Chondrocyte (in vitro differentiated cells): Measurements from ENCODE around the gene TRIM56. TPM values are rescaled to one million over a fixed set of nuclear protein-coding genes. Genes with fewer than 3 reads are reported as not detected.
"Not testable (repeated sequence)": the region's sequence is repeated elsewhere in the genome, so short reads cannot be mapped to it uniquely, and the experiment has no call there.

Experiments
- DNase-seq: peaks from one replicate; pipeline ENCODE4 v3.0.0; 2021; ENCODE audit warnings: mixed read lengths, low spot score
- H3K27ac Mint-ChIP-seq: one replicate; pipeline ENCODE4 v1.8.0; 2021; ENCODE audit warnings: mild to moderate bottlenecking, moderate library complexity, mixed read lengths; ENCODE audit not compliant: unreplicated experiment
- H3K27me3 Mint-ChIP-seq: 2 replicates; pipeline ENCODE4 v1.8.0; 2021; ENCODE audit warnings: low read depth, mixed read lengths
- H3K36me3 Mint-ChIP-seq: 2 replicates; pipeline ENCODE4 v1.8.0; 2021; ENCODE audit warnings: low read depth, mixed read lengths
- H3K4me1 Mint-ChIP-seq: 2 replicates; pipeline ENCODE4 v1.8.0; 2021; ENCODE audit warnings: low read depth, mild to moderate bottlenecking, mixed read lengths
- H3K4me3 Mint-ChIP-seq: one replicate; pipeline ENCODE4 v1.8.0; 2021; ENCODE audit warnings: mild to moderate bottlenecking, moderate library complexity, mixed read lengths; ENCODE audit not compliant: unreplicated experiment
- H3K9me3 Mint-ChIP-seq: 2 replicates; pipeline ENCODE4 v1.8.0; 2021; ENCODE audit warnings: low read depth, mixed read lengths
- CTCF ChIP-seq: fragments of 200-600 bp; sonication (generic); IDR thresholded peaks from 2 replicates; pipeline ENCODE4 v1.5.0; 2021; ENCODE audit warnings: antibody characterized with exemption, mild to moderate bottlenecking, moderate library complexity
- long read RNA-seq: library from polyadenylated mRNA; stranded (forward); transcript quantifications from one replicate; pipeline ENCODE4 v2.0.0, GENCODE V29; 2021
- total RNA-seq: library from RNA; stranded (reverse); gene quantifications from 3 replicates; pipeline ENCODE4 v1.2.1, GENCODE V29; 2021

The TRIM56 gene
- 26.1 to 35.7 TPM (median 30.4 TPM) in 3 replicates for total RNA-seq
- long read RNA-seq, full-length matches to known transcripts, result 15 of 29 reads
- long read RNA-seq, partial matches to known transcripts, result 0 of 29 reads
- long read RNA-seq, other reads (novel, unspliced or antisense), result 14 of 29 reads

GRCh38 chr7:101085162-101085964 lies at the start of gene TRIM56:
TSS of gene TRIM56 (plus strand) at chr7:101085481. CDS start at chr7:101087313, 1,832 bp downstream.
- Mint-ChIP-seq H3K4me3 (peak within 1 kb of the TSS; percentile 91), H3K4me1 (peaks cover 37% of the 10 kb centered on the region), H3K36me3 (peaks cover 3% of the 10 kb centered on the region), H3K27me3 (no peaks in the 10 kb centered on the region), H3K27ac (peak within 1 kb of the TSS; percentile 99), H3K9me3 (no peaks in the 10 kb centered on the region)
- TF ChIP-seq CTCF, result no peak
- no peak for DNase-seq

GRCh38 chr7:101035941-101036340 lies 49.3 kb upstream of the TRIM56 start:
- Mint-ChIP-seq H3K4me3 (no peak overlapping the region), H3K4me1 (no peaks in the 10 kb centered on the region), H3K27me3 (no peaks in the 10 kb centered on the region), H3K27ac (no peak overlapping the region), H3K9me3 (no peaks in the 10 kb centered on the region), H3K36me3 (no peaks in the 10 kb centered on the region)
- DNase-seq, result no peak
- TF ChIP-seq CTCF, result no peak

- not testable (repeated sequence) for H3K4me3 Mint-ChIP-seq, H3K4me1 Mint-ChIP-seq, H3K9me3 Mint-ChIP-seq, H3K36me3 Mint-ChIP-seq, DNase-seq, H3K27me3 Mint-ChIP-seq, H3K27ac Mint-ChIP-seq
These were observed 44.0 kb upstream of the TRIM56 start for GRCh38 chr7:101041283-101041682.

GRCh38 chr7:101058355-101058754 lies 26.9 kb upstream of the TRIM56 start:
- peak; percentile 68 for DNase-seq
- Mint-ChIP-seq H3K27ac (no peak overlapping the region), H3K4me3 (no peak overlapping the region), H3K4me1 (peaks cover 5% of the 10 kb centered on the region), H3K9me3 (no peaks in the 10 kb centered on the region), H3K27me3 (peaks cover 46% of the 10 kb centered on the region), H3K36me3 (no peaks in the 10 kb centered on the region)
- TF ChIP-seq CTCF, result no peak

- no peak overlapping the region for H3K27ac Mint-ChIP-seq
- H3K9me3 Mint-ChIP-seq, result no peaks in the 10 kb centered on the region
- H3K4me1 Mint-ChIP-seq, result peaks cover 5% of the 10 kb centered on the region
- no peaks in the 10 kb centered on the region for H3K36me3 Mint-ChIP-seq
- DNase-seq, result peak; percentile 10
- TF ChIP-seq CTCF, result peak; percentile 66
- peaks cover 51% of the 10 kb centered on the region for H3K27me3 Mint-ChIP-seq
- no peak overlapping the region for H3K4me3 Mint-ChIP-seq
These were observed 25.7 kb upstream of the TRIM56 start for GRCh38 chr7:101059620-101059942.

GRCh38 chr7:101060992-101061391 lies 24.3 kb upstream of the TRIM56 start:
- DNase-seq, result no peak
- no peak for TF ChIP-seq CTCF
- Mint-ChIP-seq H3K9me3 (no peaks in the 10 kb centered on the region), H3K4me3 (no peak overlapping the region), H3K27me3 (peaks cover 41% of the 10 kb centered on the region), H3K36me3 (no peaks in the 10 kb centered on the region), H3K27ac (no peak overlapping the region), H3K4me1 (peaks cover 6% of the 10 kb centered on the region)

- not testable (repeated sequence) for H3K27ac Mint-ChIP-seq, H3K4me3 Mint-ChIP-seq, H3K9me3 Mint-ChIP-seq, H3K36me3 Mint-ChIP-seq
- DNase-seq, result peak; percentile 20
- peaks cover 20% of the 10 kb centered on the region for H3K27me3 Mint-ChIP-seq
- peaks cover 13% of the 10 kb centered on the region for H3K4me1 Mint-ChIP-seq
These were observed 21.1 kb upstream of the TRIM56 start for GRCh38 chr7:101064176-101064550.

GRCh38 chr7:101065162-101065561 lies 20.1 kb upstream of the TRIM56 start:
- not testable (repeated sequence) for H3K36me3 Mint-ChIP-seq, H3K4me3 Mint-ChIP-seq, H3K4me1 Mint-ChIP-seq, H3K9me3 Mint-ChIP-seq, H3K27ac Mint-ChIP-seq
- peak; percentile 19 for DNase-seq
- H3K27me3 Mint-ChIP-seq, result peaks cover 17% of the 10 kb centered on the region
